D721Med (cell line): ENCODE results near the gene MTHFSD.

Source experiments
- DNase-seq: peaks from one replicate; pipeline ENCODE4 v3.0.0; 2011; ENCODE audit warnings: low spot score; ENCODE audit not compliant: insufficient read length
- FAIRE-seq: peaks from 2 replicates; lab custom pipeline; 2011; peaks lifted over from hg19 to GRCh38; lab: Jason Lieb, UNC
- TF ChIP-seq, protein P1 (sequence below): IDR thresholded peaks from 2 replicates; pipeline ENCODE4 v1.5.1; 2012; ENCODE audit warnings: mild to moderate bottlenecking, control low read depth; ENCODE audit not compliant: insufficient read depth; ENCODE audit errors: missing control alignments

MTHFSD gene

DNA sequence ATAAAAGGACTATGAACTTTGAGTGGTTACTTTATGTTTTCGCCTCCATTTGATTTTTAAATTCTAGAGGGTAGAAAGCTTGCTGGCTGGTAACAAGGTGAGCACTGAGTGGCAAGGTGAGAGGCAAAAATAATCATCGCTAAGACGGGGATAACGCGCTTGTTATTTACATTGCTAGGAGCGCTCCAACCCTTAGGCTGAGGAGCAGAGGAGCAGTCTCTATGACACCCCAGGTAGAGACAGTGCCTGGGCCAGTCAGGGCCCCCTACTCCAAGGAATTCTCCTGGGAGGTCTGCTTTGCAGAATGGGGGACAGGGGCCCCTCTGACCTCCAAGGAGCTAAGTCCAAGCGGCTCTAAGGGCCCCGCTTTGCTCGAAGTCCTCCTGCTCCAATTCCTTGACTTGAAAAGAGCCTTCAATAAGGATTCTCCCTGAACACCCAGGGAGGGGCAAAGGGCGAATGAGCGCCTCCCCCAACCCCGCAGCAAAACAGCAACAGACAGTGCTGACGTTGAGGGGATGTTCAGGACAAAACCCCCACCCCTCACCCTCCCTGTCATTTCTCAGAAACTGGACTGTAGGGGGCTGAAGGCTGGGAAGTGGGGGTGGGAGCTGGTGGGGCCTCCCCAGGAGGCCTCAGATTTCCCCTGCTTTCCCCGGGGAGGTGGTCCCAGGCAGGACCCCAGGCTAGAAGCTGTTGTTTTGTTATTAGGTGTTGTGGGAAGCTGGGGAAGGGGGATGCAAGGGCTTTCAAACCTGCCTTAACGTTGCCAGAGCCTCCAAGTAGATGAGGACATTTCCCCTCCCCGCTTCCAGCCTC is 54.9 kb downstream of the MTHFSD start:
- TF ChIP-seq, protein P1, sequence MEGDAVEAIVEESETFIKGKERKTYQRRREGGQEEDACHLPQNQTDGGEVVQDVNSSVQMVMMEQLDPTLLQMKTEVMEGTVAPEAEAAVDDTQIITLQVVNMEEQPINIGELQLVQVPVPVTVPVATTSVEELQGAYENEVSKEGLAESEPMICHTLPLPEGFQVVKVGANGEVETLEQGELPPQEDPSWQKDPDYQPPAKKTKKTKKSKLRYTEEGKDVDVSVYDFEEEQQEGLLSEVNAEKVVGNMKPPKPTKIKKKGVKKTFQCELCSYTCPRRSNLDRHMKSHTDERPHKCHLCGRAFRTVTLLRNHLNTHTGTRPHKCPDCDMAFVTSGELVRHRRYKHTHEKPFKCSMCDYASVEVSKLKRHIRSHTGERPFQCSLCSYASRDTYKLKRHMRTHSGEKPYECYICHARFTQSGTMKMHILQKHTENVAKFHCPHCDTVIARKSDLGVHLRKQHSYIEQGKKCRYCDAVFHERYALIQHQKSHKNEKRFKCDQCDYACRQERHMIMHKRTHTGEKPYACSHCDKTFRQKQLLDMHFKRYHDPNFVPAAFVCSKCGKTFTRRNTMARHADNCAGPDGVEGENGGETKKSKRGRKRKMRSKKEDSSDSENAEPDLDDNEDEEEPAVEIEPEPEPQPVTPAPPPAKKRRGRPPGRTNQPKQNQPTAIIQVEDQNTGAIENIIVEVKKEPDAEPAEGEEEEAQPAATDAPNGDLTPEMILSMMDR, result no peak
- DNase-seq (no peak), FAIRE-seq (no peak)

DNA sequence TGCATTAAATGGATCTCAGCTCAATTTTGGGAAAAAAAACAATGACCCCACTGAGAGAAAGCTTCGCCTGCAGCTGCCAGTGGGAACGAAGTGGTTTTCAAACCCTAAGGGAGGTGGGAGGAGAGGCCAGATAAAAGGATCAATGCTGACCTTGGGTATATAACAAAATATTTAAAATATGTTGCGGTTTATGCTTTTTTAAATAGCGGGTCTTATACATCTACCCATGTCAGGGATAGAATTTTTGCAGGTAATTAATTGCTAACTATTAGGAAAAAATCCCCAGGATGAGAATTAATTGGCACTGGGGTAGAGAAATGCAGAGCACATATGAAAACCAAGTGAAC is 55.6 kb downstream of the MTHFSD start:
- FAIRE-seq (no peak), DNase-seq (no peak)
- TF ChIP-seq, protein P1, result no peak

DNA sequence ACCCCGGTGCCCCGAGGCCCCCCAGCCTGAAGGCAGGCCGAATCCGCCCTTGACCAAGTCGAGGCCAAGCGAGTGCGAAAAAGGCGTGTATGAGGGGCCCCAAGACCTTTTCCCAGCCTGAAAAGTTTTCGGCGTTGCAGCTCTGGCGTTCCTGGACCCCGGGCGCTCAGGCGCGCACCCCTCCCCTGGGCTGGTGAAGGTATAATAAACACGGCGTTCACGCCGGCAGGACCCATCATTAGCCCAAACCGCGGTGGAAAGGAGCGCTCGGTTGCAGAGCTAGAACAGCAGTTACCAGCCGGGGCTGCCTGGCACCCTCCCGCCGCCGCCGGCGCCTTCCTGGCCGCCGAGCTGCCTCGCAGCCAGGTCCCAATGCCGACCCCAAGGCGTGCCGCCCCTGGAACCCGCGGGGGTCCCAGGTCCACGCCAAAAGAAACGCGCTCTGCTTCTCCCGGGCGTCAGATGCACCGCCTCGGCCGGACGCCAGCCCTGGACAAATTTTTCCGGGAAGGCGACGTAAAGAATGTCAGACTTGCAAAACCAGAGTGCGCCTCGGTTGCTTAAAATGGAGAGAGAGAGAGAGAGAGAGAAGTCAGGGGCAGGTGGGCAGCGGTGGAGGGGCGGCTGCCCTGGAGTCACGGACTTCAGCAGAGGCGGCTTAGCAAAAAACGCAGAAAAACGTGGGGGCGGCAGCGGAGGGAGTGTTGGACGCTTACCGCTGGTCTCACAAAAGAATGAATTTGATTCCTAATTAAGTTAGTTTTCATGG is 56.2 kb downstream of the MTHFSD start:
- no peak for DNase-seq
- no peak for FAIRE-seq
- TF ChIP-seq, protein P1, result no peak

DNA sequence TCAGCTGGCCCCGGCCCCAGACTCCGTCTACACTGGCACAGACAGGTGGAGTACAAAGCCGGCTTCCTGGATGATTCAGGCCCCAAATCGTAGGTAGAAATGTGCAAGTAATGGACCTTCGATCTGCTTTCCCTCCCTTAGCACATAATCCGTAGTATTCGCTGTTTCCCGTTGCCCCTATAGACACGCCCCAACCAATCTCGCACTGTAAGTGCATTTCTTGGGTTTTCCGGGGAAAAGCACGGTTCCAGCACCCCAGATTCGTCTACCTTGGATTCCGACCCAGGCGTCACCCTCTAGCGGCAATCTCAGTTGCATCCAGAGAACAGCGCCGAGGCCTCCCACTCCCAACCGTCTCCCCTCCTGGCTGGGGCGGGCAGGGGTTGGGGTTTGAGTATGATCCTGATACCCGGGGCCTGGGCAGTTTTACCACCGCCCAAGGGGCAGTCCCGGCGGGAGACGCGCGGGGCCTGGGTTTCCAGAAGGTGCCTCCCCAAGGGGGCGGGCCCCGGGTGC is 56.8 kb downstream of the MTHFSD start:
- no peak for FAIRE-seq
- TF ChIP-seq, protein P1, result no peak
- DNase-seq, result no peak

DNA sequence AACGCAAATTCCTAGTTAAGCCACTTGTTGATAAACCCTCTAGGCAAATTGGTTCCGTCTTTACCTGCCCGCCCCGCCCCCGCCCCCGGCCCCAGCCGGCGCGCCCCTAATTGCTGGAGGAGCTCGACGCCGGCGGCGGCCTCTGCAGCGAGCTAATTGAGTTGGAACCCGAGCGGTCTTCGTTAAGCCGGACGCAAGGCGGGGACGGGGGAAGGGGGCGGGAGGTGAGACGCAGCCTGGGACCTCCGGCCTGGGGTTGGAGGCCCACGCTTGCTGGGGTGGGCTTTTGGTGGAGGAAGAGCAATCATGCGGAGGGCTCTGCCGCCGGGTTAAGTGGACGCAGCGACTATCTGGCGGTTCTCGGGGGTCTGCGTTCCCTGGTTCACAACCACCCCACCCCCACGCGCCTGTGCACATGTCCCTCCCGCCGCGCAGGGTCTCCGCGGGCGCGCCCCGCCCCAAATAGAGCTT is 57.4 kb downstream of the MTHFSD start:
- TF ChIP-seq, protein P1, result no peak
- FAIRE-seq (no peak), DNase-seq (no peak)

DNA sequence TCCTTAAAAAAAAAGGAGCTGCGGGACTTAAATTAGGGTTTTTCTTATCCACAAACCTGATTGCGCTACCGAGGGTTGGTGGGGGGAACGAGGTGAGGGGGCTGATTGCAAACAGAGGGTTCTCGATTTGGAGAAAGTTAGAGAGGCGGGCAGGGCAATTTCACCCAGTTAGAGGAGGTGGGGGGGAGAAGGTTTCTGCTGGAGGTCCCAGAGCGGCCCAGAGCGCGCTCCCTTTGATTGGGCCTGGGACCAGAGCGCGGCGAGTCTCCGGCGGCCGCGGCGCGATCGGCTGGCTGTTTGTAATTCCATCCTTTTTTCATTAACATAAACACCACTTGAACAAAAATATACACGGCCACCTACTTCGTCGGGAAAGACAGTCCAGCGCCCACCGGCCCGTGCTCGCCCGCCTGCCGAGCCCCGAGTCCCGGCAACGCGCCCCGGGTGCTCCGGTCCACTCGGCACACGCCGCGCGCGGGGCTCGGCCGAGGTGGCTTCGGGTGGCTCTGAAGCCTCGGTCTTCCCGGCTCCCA is 58.0 kb downstream of the MTHFSD start:
- FAIRE-seq, result no peak
- no peak for DNase-seq
- TF ChIP-seq, protein P1, result no peak
